GM19452 (cell line): ENCODE results near the gene GPRC6A.
"Not testable (repeated sequence)": the region's sequence is repeated elsewhere in the genome, so short reads cannot be mapped to it uniquely, and the experiment has no call there.

ENCODE experiments used
- ATAC-seq: cut with Tn5 transposase; IDR thresholded peaks from one replicate; pipeline ENCODE4 v1.9.1; 2021; ENCODE audit not compliant: unreplicated experiment

GPRC6A gene, protein sequence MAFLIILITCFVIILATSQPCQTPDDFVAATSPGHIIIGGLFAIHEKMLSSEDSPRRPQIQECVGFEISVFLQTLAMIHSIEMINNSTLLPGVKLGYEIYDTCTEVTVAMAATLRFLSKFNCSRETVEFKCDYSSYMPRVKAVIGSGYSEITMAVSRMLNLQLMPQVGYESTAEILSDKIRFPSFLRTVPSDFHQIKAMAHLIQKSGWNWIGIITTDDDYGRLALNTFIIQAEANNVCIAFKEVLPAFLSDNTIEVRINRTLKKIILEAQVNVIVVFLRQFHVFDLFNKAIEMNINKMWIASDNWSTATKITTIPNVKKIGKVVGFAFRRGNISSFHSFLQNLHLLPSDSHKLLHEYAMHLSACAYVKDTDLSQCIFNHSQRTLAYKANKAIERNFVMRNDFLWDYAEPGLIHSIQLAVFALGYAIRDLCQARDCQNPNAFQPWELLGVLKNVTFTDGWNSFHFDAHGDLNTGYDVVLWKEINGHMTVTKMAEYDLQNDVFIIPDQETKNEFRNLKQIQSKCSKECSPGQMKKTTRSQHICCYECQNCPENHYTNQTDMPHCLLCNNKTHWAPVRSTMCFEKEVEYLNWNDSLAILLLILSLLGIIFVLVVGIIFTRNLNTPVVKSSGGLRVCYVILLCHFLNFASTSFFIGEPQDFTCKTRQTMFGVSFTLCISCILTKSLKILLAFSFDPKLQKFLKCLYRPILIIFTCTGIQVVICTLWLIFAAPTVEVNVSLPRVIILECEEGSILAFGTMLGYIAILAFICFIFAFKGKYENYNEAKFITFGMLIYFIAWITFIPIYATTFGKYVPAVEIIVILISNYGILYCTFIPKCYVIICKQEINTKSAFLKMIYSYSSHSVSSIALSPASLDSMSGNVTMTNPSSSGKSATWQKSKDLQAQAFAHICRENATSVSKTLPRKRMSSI

GRCh38 chr6:116828983-116829382 is at the start of gene GPRC6A:
TSS of gene GPRC6A (minus strand) at chr6:116829083. CDS start at chr6:116829013, 70 bp downstream.
- ATAC-seq = no peak

- no peak for ATAC-seq
Observed at GRCh38 chr6:116877743-116878142, 48.9 kb upstream of the GPRC6A start.

GRCh38 chr6:116876635-116877611 is 48.0 kb upstream of the GPRC6A start, which contains the start of gene RFX6:
TSS of gene RFX6 (plus strand) at chr6:116877242. CDS start at chr6:116877276, 34 bp downstream.
- peak; percentile 39 for ATAC-seq

GRCh38 chr6:116876107-116876506 is 47.2 kb upstream of the GPRC6A start:
- ATAC-seq = no peak

DNA sequence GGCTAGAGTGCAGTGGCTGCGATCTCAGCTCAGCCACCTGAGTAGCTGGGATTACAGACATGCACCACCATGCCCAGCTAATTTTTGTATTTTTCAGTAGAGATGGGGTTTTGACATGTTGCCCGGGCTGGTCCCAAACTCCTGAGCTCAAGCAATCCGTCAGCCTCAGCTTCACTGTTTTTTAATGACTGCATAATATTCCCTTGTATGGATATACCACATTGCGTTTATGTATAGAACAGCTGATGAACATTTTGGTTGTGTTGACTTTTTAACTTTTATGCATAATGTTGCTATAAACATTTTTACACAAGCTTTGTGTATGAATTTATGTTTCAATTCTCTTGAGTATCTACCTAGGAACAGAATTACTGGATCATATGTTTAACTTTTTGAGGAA is 43.9 kb upstream of the GPRC6A start:
- no peak for ATAC-seq

GRCh38 chr6:116866281-116866871 is 37.5 kb upstream of the GPRC6A start:
- ATAC-seq = peak; percentile 62

- no peak for ATAC-seq
Observed at GRCh38 chr6:116859264-116859663, 30.4 kb upstream of the GPRC6A start.

- ATAC-seq = no peak
Observed at GRCh38 chr6:116858060-116858459, 29.2 kb upstream of the GPRC6A start.

- ATAC-seq = no peak
Observed at GRCh38 chr6:116847227-116847626, 18.3 kb upstream of the GPRC6A start.

DNA sequence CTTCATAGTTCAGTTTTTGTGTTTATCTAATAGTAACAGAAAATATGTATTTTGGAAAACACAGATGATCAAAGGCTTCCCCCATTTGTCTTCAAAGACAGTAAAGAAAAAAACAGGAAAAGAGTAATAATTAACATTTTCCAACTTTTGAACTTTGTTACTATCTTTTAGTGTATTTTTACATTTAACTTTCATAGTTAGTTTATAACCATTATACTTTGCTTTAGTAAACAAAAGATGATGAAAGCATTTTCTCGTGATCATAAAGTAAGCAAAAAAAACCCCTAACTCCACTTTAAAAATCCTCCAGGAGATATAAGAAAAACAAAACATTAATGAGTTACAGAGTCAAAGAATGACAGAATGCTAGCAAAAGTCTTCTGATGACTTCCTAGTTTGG is 13.6 kb upstream of the GPRC6A start:
- no peak for ATAC-seq

GRCh38 chr6:116840091-116840490 is 11.2 kb upstream of the GPRC6A start:
- ATAC-seq = no peak

DNA sequence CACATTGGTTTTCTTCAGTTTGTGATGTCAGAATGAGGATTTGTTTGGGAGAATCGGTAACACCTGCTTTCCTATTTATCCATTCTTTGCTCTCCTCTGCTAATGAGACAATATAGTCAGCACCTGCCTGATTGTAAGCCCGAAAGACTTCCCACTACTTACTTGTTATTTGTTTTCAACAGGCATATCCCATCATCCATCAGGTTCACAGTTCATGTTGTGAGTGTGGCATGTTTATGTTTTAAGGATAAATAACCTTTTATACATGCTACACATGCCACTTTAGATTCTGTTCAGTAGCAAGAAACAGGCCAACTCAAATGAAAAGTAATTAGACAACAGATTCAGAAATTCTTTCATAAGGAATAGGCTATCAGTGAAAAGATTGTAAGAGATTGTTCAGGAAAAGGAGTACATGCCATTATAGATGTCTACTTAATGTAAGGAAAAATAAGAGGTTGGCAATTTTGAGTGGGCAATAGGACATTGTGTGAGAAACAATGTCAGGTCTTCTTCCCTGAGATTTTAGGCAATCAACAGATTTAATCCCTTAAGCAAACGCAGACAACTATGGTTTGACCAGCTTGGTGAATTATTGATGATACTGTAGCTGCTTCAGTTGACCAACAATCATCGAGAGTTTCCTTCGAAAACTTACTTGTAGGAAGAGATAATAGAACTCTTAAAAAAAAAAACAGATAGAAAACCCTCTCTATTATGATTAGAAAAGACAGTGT is 7.9 kb upstream of the GPRC6A start:
- ATAC-seq = no peak

DNA sequence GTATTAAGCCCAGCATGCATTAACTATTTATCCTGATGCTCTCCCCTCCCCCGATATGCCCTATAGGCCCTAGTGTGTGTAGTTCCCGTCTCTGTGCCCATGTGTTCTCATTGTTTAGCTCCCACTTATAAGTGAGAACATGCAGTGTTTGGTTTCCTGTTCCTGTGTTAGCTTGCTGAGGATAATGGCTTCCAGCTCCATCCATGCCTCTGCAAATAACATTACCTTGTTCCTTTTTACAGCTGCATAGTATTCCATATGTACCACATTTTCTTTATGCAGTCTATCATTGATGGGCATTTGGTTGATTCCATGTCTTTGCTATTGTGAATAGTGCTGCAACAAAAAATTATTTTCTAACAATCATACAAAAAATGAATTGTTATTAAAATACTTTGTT is 5.6 kb upstream of the GPRC6A start:
- not testable (repeated sequence) for ATAC-seq

DNA sequence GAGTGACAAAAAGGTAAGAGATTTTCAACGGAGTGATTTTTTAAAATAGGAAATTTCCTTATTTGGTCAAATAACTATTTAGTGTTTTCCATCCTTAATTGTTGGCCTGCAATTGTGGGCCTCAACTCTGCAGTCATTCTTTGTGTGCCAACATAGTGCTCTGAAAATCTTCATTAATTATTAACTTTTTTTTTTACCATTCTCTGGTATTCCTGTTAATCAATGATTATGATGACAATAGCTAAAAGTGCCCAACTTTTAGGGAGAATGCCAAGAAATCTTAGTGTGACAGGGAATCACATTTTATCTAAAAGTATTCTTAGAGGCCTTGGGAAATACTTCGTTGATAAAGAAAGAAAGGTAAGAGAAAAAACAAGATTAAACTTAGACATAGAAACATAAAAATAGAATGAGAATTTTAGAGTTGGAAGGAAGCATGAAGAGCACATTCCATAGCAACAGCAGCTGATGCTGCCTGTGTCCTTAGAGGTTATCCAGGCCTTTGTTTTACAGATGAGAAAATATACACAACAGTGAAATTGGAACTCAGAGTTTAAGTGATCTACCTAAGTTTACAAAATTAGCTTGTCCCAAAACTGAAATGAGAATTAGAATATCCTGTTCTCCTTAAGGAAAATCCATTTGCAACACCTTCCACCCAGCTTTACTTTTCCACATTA is 1.2 kb downstream of the GPRC6A start:
- ATAC-seq = no peak

GRCh38 chr6:116816336-116816735 is 12.5 kb downstream of the GPRC6A start:
- not testable (repeated sequence) for ATAC-seq

GRCh38 chr6:116812051-116812650 is 16.7 kb downstream of the GPRC6A start:
- ATAC-seq = no peak

GRCh38 chr6:116801971-116802370 is 26.9 kb downstream of the GPRC6A start:
- no peak for ATAC-seq

DNA sequence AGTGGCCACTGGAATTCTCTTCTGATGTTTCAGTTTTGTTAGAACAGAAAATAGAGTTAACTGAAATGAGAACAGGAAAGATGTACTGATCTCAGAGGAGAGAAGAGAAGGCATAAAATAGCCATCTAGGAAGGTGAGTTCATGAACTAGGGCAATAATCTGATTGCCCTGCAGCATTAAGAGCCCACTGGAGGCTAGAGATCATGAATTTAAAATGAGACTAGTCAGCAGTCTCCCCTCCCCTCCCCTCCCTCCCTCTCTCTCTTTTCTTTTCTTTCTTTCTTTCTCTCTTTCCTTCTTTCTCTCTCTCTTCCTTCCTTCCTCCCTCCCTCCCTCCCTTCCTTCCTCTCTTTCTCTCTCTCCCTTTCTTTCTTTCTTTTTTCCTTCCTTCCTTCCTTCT is 28.9 kb downstream of the GPRC6A start:
- no peak for ATAC-seq

DNA sequence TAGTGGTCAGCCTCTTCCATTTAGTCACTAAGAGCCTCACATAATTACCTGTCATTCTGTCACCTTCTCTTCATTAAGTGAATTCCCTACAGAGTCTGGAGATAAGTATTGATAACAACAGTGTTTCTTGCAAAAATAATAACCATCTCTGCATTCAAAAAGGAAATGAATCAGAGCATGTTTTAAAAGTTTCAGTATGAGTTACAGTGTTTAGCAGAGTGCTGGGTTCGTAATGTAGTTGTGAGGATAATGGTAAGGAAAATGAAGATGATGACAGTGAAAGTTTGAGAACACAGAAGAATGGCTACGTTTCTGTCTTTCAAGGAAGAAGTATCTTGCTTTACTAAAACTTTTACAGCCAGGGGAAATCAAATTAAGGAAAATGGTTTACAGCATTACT is 31.3 kb downstream of the GPRC6A start:
- no peak for ATAC-seq
